HG02970 (cell line): Measurements from ENCODE around the gene C1D.

ENCODE experiments used
- ATAC-seq: cut with Tn5 transposase; IDR thresholded peaks from one replicate; pipeline ENCODE4 v1.9.1; 2021; ENCODE audit warnings: mild to moderate bottlenecking, moderate library complexity, moderate number of reproducible peaks; ENCODE audit not compliant: unreplicated experiment, low FRiP score

The C1D gene

GRCh38 chr2:68059784-68060525 is 2.8 kb downstream of the C1D start:
- no peak for ATAC-seq

GRCh38 chr2:68057658-68058396 is 5.0 kb downstream of the C1D start:
- ATAC-seq, result no peak

GRCh38 chr2:68052717-68053422 is 9.9 kb downstream of the C1D start:
- ATAC-seq, result no peak

- ATAC-seq, result no peak
Measured at GRCh38 chr2:68050353-68050752, 12.5 kb downstream of the C1D start.

- no peak for ATAC-seq
Measured at GRCh38 chr2:68046642-68047240, 16.1 kb downstream of the C1D start.

- ATAC-seq, result no peak
Measured at GRCh38 chr2:68046224-68046623, 16.6 kb downstream of the C1D start.

- no peak for ATAC-seq
Measured at GRCh38 chr2:68045342-68045741, 17.5 kb downstream of the C1D start.

GRCh38 chr2:68044099-68044498 is 18.7 kb downstream of the C1D start:
- ATAC-seq, result no peak

- ATAC-seq, result no peak
Measured at GRCh38 chr2:68043695-68044094, 19.1 kb downstream of the C1D start.

- ATAC-seq, result no peak
Measured at GRCh38 chr2:68043032-68043431, 19.8 kb downstream of the C1D start.

- no peak for ATAC-seq
Measured at GRCh38 chr2:68041704-68042245, 21.0 kb downstream of the C1D start.

GRCh38 chr2:68040078-68040477 is 22.7 kb downstream of the C1D start:
- ATAC-seq, result no peak

- no peak for ATAC-seq
Measured at GRCh38 chr2:68039317-68039716, 23.5 kb downstream of the C1D start.

GRCh38 chr2:68032702-68033101 is 30.1 kb downstream of the C1D start:
- no peak for ATAC-seq

- no peak for ATAC-seq
Measured at GRCh38 chr2:68031542-68032160, 31.2 kb downstream of the C1D start.

GRCh38 chr2:68031043-68031442 is 31.8 kb downstream of the C1D start:
- no peak for ATAC-seq

- ATAC-seq, result no peak
Measured at GRCh38 chr2:68030529-68030928, 32.3 kb downstream of the C1D start.

GRCh38 chr2:68027959-68028358 is 34.8 kb downstream of the C1D start:
- ATAC-seq, result no peak

- ATAC-seq, result no peak
Measured at GRCh38 chr2:68024450-68024849, 38.4 kb downstream of the C1D start.

- ATAC-seq, result no peak
Measured at GRCh38 chr2:68023904-68024303, 38.9 kb downstream of the C1D start.
